ENCODE results near the gene IP6K3.

GRCh38 chr6:33721508-33721907, 25.2 kb downstream of the IP6K3 start:
- TF ChIP-seq CTCF (IDR thresholded peaks at IDR 0.05; ENCODE audit: low read depth, low read length): no peak
- no peak for TF ChIP-seq EZH2phosphoT487 (IDR thresholded peaks at IDR 0.05; ENCODE audit: low read depth)

Data from OCI-LY3 (cell line).